ELF-1 (cell line): Measurements from ENCODE around the gene PRRG2.

Experiments used
- DNase-seq: peaks from one replicate; pipeline ENCODE4 v3.0.0-alpha.2; 2016; ENCODE audit warnings: low read depth, low spot score

PRRG2 gene

DNA sequence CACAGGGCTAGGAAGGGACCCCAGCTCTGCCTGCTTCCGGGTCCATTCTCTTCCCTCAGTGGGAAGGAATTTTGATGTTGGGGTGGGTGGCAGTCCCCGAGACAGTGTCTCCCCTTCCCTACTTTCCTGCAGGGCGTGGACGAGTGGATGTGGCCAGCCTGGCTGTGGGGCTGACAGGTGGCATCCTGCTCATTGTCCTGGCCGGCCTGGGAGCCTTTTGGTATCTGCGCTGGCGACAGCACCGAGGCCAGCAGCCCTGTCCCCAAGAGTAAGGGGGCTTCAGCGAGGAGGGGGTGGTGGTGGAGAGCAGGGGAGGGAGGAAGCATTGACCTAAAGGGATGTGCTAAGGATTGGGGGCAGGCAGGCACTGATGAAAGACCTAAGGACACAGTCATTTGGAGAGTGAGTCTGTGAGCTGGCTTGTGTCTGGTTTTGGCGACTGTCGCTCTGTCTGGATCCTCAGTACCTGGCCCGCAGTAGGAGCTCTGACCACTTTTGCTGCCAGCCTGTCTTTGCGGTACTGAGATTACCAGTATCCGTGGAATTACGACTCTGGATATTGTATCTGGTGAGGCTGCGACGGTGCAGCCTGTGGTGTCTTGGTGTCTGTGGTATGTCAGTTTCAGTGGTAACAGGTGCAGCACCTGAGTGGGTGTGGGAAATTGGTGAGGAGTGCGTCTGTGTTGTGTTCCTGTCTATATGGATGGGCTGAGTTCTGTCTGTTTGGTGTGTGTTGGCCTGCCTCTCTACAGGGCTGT is 7.4 kb downstream of the PRRG2 start:
- no peak for DNase-seq

DNA sequence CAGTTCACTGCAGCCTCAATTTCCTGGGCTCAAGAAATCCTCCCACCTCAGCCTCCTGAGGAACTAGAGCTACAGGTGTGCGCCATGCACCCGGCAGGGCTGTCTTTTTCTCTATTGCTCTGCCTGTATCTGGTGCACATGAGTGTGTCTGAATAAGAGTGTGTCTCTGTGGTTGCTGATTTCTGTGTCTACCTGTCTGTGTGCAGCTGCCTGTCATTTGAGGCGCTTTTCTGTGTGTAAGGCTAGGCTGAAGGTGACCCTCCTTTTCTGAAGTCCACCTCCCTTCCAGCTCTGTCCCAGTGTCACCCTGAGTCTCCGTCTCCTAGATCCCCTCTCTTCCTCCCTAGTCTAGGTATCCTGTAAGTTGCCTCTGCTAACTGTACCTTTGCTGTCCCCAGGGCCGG is 8.4 kb downstream of the PRRG2 start:
- DNase-seq, result no peak

DNA sequence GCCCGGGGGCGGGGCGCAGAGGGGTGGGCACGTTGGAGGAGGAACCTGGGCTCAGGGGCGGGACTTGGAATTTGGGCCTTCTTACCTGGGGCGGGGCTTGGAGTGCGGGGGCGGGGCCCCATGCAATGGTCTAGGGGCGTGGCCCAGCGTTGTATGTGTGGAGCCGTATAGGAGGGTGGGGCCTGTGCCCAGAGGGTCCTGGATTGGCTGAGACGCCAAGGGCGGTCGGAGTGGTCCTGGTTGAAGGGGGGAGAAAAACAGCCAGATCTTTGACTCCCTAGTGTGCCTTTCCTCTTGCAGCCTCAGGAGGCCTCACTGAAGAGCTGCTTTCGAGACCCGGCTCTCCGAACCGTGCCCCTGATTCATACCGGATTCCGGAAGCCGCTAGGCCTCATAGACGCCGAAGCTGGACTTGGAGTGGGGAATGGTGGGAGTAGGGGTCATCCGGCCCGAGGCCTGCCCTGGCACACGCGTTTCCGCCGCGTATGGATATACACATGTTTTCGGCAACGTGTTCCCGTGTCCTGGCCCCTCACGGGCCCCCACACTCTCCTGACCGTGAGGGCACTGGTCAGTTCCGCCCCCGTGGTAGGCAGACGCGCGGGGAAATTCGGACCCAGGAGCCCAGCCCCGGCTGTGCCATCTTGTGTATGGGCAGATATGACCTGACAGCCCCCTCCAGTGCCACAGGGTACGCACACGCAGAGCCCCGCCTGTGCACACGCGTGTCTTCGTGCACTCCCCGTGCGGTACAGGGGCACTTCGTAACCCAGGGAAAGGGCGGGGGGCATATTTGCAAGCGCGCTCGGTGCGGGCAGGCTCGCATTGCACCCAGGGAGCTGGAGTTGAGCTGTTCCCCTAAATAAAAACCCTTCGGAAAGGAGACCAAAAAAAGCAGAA is 9.2 kb downstream of the PRRG2 start:
- peak; percentile 99 for DNase-seq

DNA sequence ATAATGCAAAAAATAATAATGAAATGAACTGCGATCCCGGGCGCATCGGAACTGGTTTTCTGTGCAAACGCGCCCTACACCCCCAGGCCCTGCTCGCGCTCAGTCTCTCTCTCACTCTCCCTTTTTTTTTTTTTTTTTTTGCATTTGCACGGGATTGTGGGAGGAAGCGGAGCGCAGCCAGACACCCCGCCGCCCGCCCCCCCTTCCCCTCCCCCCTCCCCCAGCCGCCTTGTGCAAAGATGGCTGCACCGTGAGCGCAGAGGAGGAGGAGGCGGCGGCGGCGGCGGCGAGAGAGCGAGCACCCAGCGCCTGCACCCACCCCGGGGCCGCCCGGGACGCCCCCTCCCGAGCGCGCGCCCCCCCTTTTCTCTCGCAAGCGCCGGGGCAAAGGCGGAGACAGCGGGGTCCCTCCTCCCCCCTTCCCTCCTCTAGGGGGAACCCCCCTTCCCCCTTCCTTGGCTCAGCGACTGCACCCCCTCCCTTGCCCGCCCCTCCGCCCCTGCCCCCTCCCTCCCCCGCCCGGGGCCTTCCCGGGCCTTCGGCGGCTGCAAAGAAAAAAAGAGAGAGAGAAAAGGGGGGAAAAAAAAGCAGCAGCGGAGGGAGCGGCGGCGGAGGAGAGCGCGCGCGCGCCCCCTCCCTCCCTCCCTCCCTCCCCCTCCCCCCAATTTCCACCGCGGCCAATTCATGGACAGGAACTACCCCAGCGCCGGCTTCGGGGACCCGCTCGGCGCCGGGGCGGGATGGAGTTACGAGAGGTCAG is 10.0 kb downstream of the PRRG2 start, which contains the start of gene PRR12:
Gene PRR12 (plus strand): TSS at position 212 of the 760 bp plus-strand sequence. CDS start 473 bp downstream, at position 685.
- peak; percentile 79 for DNase-seq

DNA sequence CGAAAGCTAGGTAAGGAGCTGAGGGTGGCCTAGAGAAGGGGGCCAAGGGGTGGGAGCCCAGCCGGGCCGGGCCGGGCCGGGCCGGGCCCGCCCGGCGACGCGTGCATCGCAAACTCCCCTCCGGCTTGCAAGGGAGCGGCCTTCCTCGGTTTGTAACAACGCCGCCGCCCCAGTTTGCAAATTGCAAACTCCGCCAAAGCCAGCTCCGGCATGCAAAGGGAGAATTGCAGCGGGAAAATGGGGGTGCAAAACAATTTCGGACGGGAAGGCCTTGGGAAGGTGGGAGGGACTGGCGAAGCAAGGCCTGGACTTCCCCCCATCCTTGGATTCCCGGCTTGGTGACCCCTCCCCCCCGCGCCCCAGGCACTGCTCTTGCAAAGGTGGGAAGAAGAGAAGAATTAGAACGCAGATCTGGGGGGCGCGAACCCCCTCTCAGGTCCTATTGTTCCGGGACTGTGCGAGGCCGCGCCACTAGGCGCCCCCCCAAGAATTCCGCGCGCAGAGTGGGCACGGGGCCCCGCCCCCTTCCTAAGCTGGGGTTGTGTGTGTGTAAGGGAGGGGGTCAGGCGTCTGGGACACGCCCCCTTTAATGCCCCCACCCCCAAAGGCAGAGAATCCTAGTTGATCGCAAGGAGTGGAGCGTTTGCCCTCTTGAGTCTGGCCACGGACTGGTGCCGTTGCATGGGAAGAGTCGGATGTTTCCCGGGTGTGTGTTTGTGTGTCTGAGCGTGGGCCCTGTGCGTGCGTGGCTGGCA is 10.8 kb downstream of the PRRG2 start:
- peak; percentile 79 for DNase-seq

DNA sequence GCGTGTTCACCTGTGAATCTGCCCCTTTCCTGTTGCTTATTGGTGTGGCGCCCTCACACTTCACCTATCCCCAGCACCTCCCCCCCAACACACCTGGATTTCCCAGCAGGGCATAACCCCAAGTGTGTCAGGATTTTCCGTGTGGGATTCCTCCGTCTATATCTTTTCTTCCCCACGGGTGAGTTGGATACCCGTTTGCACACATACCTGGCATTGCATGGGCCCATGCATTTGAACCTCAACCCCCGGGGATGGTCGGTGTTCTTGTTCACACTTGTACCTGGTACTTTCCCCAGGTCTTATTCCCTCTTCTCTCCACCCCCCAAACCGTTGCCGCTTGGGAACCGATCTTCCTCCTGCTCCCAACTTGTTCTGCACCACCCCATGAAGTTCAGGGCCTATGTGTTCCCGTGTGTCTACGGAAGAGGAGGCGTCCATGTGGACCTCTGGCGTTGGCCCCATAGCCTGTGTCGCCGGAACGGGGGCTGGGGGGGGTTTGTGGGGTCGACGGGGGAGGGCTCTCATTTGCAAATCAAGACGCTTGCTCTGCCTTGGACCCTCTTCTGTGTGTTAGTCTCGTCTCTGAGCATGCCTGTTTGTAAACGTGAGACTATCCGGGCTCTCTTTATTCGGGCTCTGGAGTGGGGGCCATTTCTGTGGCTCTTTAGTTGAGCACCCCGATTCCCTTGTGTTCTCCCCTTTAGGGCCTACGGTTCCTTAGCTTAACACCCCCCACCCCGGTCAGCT is 11.5 kb downstream of the PRRG2 start:
- peak; percentile 40 for DNase-seq

DNA sequence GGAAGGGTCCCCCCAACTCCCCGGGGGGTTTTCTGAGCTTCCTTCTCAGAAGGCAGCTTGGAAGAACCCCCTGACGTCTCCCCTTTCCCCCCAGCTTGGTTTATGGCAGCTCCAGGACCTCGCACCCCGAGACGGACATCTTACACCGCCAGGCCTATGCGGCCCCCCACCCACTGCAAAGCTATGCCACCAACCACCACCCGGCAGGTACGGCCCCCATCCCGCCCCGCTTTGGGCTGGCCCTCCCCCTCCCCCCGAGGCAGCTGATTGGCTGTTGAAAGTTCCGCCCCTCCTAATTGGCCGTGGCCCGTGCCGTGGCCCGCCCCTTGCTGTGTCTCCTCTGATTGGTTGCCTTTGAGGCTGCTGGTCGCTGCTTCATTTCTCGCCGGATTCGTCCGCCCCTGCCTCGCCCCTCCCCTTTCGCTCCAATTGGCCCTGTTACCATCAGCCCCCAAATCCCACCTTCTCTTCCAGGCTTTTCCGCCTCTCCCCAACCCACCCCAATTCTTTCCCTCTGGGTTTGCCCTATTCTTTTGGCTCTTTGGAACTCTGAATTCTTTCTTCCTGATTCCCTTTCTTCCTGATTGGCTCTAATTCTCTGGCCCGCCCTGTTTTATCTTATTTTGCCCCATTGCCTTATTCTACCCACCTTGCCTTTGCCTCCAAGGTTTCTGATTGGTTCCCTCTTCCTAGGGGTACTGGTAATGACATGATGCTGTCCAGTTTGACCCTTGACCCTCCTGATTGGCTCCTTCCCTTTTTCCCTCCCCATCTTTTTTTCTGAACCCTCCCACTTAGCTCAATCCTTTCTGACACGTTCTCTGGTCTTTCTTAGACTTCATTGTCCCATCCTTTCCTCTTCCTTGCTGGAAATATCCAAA is 12.4 kb downstream of the PRRG2 start:
- peak; percentile 96 for DNase-seq

DNA sequence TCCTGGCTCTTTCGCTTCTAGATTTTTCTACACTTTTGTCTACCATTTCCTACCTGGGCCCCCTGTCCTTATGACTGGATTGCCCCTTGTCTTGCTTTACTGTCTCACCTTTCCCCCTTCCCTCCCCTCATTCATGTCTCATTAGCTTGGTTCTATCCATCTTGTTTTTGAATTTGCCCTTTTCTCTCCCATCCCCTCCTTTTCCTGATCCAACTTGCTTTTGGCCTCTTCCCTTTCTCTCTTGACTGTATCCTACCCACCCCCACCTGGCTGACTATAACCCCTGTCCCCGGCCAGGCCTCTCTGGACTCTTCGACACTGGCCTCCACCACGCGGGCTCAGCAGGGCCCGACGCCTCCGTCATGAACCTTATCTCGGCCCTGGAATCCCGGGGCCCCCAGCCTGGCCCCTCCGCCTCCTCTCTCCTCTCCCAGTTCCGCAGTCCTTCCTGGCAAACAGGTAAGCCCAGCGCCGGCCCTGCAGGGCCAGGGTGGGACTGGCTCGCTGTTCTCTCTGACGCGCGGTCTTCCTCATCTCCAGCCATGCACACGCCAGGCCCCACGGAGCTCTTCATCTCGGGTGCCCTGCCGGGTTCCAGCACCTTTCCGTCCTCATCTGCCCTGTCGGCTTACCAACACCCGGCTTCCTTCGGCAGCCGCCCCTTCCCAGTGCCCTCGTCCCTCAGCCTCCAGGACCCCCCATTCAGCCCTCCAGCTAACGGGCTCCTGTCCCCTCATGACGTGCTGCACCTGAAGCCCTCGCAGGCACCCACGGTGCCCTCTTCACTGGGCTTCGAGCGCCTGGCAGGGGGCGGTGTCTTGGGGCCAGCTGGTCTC is 13.3 kb downstream of the PRRG2 start:
- no peak for DNase-seq

DNA sequence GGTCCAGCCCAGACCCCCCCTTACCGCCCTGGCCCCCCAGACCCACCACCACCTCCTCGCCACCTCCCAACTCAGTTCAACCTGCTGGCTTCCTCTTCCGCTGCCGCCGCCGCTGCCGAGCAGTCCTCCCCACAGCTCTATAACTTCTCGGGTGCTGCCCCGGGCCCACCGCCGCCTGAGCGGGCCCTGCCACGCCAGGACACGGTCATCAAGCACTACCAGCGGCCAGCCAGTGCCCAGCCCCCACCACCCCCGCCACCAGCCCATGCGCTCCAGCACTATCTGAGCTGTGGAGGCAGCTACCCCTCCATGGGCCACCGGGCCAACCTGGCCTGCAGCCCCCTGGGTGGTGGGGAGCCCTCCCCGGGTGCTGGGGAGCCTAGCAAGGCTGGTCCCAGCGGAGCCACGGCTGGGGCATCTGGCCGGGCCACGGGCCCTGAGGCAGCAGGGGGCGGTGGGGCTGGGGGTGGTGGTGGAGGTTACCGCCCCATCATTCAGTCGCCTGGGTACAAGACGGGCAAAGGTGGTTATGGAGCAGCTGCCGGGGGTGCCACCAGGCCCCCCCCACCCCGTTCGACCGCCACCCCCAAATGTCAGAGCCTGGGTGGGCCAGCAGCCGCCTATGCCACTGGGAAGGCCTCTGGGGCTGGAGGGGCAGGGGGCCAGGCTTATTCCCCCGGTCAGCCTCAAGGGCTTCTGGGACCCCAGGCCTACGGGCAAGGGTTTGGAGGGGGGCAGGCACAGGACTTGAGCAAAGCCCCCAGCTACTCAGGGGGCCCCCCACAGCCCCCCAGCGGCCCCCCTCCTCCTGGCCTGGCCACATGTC is 14.1 kb downstream of the PRRG2 start:
- no peak for DNase-seq

DNA sequence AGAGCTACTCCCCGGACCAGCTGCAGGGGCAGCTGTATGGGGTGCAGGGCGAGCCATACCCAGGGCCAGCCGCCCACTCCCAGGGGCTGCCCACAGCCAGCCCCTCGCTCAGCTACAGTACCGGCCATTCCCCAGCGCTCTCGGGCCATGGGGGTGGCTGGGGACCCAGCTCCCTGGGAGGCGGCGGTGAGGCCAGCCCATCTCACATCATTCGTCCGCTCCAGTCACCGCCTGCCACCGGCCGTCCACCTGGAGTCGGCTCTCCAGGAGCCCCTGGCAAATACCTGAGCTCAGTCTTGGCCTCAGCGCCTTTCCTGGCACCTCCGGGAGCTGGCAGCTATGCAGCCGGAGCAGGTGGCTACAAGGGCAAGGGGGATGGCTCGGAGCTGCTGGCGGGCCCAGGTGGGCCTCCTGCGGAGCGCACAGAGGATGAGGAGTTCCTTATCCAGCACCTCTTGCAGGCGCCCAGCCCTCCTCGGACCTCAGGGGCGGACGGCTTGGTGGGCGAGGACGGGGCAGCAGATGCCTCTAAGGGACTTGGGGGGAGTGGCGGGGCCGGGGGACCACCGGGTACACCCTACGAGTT is 14.8 kb downstream of the PRRG2 start:
- no peak for DNase-seq

DNA sequence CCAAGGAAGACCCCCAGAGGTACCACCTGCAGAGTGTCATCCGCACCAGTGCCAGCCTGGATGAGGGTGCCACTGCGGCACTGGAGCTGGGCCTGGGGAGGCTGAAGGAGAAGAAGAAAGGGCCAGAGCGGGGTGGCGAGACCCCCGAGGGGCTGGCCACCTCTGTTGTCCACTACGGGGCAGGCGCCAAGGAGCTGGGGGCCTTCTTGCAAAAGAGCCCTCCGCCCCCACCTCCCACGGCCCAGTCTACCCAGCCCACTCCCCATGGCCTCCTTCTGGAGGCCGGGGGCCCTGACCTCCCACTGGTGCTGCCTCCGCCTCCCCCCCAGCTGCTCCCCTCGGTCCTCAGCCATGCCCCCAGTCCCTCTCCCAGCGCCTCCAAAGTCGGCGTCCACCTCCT is 15.3 kb downstream of the PRRG2 start:
- no peak for DNase-seq

DNA sequence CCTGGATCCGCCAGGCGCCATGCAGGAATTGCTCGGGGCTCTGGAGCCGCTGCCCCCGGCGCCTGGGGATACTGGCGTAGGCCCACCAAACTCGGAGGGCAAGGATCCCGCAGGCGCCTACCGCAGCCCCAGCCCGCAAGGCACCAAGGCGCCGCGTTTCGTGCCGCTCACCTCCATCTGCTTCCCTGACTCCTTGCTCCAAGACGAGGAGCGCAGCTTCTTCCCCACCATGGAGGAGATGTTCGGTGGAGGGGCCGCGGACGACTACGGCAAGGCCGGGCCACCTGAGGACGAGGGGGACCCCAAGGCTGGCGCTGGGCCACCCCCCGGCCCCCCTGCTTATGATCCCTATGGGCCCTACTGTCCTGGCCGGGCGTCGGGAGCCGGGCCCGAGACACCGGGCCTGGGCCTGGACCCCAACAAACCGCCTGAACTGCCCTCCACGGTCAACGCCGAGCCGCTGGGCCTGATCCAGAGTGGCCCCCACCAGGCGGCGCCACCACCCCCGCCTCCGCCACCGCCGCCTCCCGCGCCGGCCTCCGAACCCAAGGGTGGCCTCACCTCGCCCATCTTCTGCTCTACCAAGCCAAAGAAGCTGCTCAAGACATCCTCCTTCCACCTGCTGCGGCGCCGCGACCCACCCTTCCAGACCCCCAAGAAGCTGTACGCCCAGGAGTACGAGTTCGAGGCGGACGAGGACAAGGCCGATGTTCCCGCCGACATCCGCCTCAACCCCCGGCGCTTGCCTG is 16.0 kb downstream of the PRRG2 start:
- DNase-seq, result no peak

DNA sequence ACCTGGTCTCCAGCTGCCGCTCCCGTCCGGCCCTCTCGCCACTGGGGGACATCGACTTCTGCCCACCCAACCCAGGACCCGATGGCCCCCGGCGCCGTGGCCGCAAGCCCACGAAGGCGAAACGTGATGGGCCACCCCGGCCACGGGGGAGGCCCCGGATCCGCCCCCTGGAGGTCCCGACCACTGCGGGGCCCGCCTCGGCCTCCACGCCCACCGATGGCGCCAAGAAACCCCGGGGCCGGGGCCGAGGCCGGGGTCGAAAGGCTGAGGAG is 16.5 kb downstream of the PRRG2 start:
- no peak for DNase-seq

DNA sequence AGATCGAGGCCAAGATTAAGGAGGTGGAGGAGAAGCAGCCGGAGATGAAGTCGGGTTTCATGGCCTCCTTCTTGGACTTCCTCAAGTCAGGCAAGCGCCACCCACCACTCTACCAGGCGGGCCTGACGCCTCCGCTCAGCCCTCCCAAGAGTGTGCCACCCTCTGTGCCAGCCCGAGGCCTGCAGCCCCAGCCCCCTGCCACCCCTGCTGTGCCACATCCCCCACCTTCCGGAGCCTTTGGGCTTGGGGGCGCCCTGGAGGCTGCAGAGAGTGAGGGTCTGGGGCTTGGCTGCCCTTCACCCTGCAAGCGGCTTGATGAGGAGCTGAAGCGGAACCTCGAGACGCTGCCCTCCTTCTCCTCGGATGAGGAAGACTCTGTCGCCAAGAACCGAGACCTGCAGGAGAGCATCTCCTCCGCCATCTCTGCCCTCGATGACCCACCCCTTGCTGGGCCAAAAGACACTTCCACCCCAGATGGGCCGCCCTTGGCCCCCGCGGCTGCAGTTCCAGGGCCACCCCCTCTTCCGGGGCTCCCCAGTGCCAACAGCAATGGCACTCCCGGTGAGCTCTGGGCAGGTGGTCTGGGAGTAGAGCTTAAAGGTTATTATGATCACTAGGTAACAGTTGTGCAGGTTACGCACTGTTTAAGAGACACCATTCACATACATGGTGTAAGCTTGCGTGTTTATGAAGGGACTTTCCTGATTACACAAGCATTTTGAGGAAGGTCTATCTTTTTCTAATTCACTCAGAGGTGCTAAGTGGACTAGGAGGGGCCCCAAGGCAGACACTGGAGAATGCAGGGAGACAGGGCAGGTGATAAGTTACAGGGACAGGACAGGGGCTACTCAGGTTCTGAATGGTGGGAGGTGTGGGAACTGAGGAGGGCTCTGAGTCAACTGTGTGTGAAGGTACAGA is 18.5 kb downstream of the PRRG2 start:
- DNase-seq, result no peak

DNA sequence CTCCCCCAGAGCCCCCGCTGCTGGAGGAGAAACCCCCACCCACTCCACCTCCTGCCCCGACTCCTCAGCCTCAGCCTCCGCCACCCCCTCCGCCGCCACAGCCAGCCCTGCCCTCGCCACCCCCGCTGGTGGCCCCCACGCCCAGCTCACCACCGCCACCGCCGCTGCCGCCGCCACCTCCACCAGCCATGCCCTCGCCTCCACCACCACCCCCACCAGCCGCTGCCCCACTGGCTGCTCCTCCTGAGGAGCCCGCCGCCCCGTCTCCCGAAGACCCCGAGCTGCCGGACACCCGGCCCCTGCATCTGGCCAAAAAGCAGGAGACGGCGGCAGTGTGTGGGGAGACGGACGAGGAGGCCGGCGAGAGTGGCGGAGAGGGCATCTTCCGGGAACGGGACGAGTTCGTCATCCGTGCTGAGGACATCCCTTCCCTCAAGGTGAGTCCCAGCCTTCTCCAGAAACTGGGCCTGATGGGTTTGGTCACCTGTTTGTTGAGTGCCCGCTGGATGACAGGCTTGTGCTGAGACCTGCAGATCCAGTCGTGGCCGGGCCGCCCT is 20.4 kb downstream of the PRRG2 start:
- DNase-seq, result no peak

DNA sequence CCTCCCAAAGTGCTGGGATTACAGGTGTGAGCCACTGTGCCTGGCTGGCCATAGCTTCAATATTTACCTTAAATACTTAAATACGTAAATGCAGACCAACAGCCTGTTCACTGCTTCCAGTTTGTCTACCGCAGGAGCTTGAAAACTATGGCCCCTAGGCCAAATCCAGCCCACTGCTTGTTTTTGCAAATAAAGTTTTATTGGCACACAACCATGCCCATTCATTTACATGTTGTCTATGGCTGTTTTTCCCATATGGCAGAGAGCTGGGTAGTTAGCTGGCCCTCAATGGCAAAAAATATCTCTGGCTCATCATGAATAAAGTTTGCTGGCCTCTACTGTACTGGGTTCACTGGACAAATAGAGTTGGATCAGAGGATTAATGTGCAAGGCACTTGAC is 21.7 kb downstream of the PRRG2 start:
- DNase-seq, result no peak
